Activated CD8-positive, alpha-beta memory T cell treated with anti-CD3 and anti-CD28 coated beads for 48 hours (primary cell): ENCODE data around the gene PRUNE2.
"Not testable (repeated sequence)": the region's sequence is repeated elsewhere in the genome, so short reads cannot be mapped to it uniquely, and the experiment has no call there.

Source experiments
- DNase-seq, 3 experiments: peaks; one replicate each; pipeline ENCODE4 v3.0.0-alpha.2; 2020; ENCODE audit warnings: low read depth in 2 of 3, low spot score in 2 of 3

Gene PRUNE2

DNA sequence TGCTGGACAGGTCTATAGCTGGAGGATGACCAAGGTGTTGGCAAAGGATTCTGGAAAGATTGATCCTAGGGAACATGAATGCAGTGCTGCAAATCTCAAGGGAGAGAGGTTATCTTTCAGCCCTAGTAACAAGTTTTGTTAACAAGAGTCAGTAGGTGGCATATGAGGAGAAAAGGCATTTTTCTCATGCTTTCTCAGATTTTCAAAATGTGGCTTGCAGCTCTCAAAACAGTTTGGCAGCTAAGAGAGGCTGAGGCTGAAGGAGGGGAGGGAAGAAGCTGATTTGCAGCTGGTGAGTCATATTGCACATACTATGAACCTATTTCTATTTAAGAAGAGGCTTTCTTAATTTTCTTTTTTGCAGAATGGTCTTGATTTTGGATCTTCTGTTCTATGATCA, 205.9 kb downstream of the PRUNE2 start:
- DNase-seq = no peak

DNA sequence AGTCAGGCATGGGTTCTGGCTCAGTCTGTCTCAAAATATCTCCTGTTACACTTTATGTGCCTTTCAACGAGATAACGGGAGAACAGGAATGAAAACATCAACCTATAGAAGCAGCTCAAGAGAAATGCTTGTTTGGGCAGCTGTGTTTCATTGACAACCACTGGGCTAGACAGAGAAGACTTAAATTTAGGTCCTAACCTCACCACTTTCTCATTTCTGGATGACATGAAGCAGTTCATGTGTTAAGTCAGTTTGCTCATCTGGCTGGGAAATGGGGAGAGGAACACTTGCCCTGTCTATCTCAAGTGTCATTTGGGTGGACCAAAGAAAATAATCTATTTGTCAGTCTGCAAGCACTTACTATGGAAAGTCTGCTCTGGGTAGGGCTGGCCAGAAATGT, 208.4 kb downstream of the PRUNE2 start:
- DNase-seq = no peak

DNA sequence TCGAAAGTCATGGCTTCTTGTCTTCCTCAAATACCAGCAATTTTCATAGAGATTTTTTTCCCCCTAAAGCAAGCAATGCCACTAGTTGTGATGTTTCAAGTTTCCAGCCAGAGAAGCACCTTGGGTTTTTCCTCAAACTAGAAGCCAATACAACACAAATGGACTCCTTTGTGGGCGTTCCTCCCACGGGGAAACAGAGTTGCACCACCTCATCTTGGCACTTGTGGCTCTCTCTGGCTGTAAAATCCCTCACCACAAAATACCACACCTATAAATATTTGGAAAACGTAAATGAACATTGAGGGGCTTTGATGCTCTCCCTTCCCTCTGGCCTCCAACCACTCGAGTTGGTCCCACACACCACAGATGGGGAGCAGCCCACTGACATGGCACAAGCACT, 208.8 kb downstream of the PRUNE2 start:
- no peak for DNase-seq

DNA sequence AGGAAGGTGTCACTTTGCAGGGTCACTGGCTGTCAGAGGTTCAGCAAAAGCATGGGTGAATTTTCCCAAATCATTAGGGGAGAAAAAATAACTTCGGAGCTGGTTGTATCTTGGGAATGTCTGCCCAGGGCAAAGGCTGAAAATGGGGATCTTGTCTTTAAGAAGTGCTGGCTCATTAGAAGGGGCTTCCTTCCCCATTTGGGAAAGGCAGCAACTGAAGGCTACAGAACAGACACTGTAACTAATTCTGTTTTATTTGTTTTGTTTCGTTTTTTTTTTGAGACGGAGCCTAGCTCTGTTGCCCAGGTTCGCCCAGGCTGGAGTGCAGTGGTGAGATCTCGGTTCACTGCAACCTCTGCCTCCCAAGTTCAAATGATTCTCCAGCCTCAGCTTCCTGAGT, 212.0 kb downstream of the PRUNE2 start:
- no peak for DNase-seq

DNA sequence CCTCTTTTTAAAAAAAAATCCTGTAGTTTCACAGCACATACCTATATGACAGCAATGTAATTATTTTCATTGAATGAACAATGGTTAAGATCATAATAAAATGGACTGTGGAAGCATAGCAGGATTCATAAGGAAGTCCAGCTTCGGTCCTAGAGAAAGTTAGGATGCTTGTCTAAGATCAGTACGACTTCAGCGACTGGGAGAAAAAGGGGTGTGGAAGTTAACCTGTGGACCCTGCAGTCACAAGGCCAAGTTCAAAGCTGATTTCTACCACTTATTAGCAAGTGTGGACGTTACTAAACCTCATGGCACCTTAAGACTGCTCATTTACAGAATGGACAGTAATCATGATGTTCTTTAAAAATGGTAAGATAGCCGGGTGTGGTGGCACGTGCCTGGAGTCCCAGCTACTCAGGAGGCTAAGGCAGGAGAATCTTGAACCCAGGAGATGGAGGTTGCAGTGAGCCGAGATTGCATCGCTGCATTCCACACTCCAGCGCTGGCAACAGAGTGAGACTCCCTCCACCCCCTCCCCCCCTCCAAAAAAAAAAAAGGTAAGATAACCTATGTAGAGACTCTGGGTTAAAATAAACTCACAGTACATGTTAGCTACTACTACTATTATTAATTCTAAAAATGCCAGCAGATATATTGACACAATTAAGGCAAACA, 213.3 kb downstream of the PRUNE2 start:
- DNase-seq = no peak

DNA sequence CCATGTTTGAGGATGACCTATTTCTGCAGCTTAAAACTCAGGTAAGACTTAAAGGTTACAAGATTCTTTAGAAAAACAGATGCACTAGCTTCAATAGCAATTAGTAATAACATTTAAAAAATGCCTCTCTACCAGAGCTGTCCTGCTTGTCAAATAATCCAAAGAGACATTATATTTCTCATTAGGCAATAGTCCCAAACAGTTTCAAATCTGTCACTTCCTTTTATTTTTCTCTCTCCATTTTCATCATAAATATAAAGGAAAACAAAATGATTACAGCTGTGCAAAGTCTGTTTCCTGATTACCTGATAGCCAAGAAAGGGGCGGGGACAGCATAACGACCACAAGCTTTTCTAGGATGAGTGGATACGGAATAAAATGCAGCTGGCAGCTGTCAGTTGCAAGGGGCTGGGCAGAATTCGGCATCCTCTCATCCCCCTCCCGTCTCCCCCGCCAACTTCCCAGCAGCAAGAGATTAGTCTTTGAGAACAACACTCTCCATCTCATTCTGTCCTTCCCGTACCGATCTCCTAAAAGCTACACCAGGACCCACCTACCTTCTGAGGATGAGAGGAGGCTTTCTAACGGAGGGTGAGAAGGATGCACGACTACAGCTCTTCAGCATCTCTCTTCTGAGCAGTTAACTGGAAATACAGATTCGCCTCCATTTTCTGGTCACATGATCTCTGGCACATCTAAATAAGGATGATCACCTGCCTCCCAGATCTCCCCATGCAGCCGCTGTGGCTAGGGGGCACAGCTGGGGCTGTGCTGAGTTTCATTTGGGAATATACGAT, 214.2 kb downstream of the PRUNE2 start:
- no peak for DNase-seq

DNA sequence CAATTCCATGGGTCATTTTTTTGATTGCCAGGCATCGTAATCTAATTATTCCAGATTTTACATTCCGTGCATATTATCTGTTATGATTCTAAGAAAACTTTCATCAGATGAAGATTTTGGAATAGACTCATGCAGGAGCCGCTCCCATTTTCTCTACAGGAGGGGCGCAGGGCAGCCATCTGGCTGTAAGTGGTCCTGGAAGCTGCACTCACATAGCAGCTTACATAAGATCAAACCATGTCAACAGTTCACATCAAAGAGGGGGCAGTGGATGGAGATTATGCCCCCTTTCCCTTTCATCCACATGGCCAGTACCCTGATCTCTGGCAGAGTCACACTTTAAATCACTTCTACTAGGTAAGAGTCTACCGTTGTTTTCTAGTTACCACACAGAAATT, 214.9 kb downstream of the PRUNE2 start:
- DNase-seq = no peak

DNA sequence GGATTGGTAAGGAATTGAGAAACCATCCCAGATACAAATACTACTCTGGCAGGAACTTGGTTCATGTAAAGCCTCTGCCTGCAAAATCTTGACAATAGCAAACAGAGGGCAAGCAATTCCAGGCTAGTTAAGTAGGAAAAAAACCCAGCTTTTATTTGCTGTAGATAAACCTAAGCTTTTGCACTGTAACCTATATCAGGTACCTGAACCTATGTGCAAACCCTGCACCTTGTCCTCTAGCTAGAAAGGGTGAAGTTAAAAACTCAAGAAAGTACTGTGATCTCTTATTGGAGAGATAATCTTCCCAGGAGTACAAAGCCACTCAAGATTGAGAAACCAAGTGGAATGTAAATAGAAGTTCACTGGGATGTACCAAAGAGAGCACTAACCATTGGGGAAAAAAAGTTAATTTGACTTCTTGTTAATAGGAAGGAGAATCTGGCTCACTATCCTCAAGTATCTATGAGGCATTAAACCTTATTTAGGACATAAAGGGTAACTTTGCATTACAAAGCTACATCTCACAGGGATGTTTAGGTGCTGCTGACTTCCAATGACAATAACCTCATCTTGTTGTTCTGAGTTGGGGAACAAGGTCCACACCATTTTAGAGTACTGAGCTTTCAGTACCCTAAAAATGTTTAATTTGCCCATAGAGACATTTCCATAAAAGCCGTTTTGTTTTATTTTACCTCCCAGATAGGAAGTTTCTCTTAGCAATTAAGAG, 215.5 kb downstream of the PRUNE2 start:
- no peak for DNase-seq

DNA sequence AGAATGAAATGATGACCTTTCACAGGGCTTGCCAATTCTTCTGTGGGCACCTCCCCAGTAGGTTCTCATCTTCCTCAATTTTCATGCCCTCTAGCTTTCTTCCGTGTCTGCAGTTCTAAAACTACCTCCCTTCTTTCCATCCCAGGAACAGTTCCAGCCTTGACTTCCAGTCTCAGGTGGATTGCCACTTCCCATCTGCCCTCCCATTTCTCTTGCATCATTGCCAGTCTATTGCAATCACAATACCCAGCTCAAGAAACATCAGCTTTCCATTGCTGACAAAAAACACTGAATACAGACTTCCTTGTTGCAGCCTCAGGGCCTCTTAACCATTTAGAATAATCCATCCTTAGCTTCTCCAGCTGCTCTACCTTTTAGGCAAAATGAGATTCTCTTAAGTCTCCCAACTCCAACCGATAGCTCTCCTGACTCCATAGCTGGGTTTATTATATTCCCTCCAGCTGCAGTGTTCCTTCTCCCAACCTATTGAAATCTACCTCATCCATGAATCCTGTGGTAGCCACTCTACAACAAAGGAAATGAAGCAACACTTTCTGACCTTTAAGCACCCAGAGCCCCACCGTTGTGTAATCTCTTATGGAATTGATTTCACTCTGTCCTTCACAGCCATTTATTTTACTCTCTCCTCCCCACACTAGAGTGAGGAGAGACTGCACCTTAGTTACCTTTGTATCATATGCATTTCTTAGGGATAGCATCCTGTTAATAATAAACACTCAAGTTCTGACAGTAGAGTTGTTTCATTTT, 217.3 kb downstream of the PRUNE2 start:
- no peak for DNase-seq

DNA sequence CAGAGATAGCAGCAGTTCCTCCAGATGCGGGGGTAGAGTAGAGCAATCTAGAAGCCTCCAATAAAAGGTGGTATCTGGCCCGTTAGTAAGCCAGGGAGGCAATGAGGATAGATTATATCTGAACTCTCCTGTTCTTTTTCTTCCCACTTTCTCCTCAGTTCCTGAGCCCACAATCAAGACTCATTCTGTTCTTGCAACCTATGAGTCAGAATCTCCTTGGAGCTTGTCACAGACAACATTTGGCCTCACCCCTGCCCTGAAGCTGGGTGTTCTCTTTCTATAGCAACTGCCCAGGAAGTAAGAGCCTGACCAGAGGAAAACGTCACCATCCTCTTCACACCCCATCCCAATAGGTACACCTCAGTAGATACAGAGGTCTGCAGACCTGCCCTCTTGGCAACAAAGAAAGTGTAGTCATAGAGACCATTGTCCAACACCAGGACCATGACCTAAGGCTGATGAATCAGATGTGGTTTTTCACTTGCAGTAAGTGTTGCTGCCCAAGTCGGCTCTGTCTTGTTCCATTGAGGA, 218.0 kb downstream of the PRUNE2 start:
- peak in 1 of 3 experiments; percentile 4 for DNase-seq

DNA sequence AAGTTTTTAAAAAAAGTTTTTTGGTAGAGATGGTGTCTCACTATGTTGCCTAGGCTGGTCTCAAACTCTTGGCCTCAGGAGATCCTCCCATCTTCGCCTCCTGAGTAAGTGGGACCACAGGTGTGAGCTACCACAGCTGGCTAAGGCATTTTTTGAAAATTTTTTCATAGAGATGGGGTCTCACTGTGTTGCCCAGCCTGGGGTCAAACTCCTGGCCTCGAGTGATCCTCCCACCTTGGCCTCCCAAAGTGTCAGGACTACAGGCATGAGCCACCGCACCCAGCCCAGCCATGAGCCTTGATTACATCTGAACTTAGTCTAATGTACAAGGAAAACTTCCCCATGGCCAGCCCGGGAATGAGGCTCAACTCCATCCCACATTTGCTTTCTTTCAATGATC, 219.2 kb downstream of the PRUNE2 start:
- DNase-seq = no peak

DNA sequence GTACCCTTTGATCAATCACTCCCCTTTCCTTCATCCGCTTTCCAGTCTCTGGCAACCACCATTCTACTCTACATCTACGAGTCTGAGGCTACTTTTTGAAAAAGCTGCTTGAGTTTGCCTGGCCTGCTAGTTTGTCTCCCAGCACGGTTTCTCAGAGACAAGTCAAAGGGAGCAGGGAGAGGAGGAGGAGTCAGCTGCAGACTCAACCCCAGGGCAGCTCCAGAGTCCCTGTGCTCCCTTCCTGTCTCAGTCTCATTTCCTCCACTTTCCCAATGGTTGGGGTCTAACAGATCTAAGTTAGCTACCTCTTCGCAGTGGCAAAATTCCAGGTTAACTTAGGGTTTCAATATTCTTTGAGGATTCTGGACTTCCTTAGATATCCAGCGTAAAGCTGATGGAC, 221.7 kb downstream of the PRUNE2 start:
- no peak for DNase-seq

DNA sequence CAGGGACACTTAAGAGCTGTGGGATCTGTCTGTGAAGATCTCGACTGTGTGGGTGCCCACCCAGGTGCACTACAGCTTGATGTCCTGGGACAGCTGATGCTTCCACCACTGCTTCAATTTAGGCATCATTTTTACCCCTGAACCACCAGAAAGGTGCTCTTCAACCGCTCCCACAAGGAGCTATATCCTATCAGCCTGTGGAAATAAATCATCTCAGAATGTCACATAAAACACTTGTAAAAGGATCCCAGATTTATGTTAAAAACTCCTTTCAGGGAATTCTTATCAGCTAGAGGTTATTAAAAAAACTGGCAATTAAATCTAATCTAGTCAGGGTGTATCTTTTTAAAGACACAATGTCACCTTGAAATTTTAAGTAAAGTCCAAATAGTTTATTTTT, 224.4 kb downstream of the PRUNE2 start:
- DNase-seq = no peak

DNA sequence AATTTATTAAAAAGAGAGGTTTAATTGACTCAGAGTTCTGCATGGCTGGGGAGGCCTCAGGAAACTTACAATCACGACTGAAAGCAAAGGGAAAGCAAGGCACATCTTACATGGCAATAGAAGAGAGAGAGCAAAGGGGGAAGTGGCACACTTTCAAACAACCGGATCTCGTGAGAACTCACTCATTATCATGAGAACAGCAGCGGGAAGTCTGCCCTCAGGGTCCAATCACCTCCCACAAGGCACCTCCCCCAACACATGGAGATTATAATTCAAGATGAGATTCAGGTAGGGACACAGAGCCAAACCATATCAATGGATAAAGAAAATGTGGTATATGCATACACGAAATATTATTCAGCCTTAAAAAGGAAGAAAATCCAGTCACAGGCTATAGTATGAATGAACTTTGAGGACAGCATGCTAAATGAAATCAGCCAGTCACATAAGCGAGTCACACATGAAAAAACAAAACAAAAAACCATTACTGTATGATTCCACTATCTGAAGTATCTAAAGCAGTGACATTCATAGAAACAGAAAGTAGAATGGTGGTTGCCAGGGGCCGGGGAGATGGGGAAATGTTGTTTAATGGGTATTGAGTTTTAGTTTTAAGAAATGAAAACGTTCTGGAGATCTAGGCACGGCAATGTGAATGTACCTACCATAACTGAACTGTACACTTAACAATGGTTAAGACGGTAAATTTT, 225.0 kb downstream of the PRUNE2 start:
- DNase-seq = no peak

DNA sequence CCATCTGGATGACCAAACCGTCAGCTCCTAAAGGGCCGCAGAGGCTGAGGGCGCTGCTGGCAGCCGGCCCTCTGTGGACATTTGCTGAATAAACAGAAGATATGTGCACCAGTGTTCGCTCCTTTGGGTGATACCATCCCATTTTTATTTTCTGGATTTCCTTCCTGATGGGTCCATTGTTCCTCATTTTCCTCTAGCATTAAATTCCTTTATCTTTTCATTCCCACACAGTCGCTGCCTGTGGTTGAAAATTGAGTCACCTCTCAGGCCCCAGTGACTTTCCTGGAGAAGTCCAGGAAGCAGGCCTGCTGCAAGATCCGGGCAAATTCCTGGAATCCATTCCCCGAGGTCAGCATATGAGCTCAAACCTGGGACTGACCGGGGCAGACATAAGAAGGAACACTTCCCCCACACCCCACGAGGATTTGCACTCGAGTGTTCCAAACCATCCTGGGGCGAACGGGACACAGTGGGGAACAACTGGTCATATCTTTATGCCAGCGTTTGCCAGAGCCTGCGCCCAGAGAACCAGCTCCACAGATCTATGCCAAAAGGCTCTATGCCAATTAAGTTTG, 228.3 kb downstream of the PRUNE2 start:
- DNase-seq = no peak

DNA sequence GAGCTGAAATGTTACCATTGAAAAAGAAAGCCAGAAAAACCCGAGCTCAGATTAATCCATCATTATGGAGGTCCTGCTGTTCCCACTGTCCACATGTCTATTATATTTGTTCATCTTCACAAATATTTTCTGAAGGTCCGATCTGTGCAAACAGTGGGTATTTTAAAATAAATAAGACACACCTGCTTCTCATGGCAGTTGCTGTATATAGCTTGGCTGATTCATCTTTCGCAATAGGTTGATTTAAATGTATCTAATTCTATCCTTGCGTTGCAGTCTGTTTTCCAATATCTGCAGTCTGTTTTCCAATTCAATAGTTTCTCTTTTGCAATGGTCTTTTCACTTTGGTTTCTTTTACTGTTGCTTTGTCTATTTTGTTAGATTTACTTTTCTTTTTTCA, 229.1 kb downstream of the PRUNE2 start:
- DNase-seq = no peak

DNA sequence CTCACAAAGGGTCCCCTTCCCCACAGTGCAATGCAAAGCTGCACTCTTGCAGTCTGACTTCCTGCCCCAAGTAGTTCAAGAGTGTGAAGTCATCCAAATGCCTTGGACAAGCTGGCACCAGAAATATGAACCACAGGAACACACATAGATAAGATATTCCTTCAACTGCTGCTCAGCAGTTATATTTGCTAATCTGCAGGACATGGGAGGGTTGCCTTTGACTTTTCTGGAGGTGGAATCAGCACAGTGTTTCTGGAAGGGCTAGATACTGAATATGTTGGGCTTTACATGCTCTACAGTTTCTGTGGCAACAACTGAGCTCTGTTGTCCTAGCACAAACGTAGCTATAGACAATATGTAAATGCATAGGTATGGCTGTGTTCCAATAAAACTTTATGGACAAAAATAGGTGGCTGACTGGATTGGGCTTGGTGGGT, 238.4 kb downstream of the PRUNE2 start:
- no peak for DNase-seq

DNA sequence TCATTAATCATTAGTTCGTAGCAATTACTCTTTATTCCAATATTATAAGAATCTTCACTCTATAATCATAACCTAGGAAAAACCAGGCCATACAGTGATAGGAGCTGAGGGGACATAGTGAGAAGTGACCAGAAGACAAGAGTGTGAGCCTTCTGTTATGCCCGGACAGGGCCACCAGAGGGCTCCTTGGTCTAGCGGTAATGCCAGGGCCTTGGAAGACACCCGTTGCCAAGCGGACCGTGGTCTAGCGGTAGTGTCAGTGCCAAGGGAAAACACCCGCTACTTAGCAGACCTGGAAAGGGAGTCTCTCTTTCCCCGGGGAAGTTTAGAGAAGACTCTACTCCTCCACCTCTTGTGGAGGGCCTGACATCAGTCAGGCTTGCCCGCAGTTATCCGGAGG, 239.9 kb downstream of the PRUNE2 start:
- DNase-seq = not testable (repeated sequence)

DNA sequence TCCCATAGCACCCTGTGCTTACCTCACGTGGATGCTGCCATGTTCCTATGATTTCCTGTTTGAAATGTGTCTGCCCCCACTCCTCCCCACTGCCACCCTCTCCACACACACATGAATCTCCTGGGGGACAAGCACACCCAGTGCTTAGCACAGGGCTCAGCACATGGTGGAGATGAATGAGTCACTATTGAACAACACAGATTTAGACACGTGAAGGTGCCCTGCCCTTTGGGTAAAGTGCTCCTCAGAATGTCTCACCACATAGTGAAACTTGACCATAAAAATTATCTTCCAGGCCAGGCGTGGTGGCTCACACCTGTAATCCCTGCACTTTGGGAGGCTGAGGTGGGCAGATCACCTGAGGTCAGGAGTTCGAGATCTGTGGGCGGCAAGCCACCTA, 240.5 kb downstream of the PRUNE2 start:
- no peak for DNase-seq

DNA sequence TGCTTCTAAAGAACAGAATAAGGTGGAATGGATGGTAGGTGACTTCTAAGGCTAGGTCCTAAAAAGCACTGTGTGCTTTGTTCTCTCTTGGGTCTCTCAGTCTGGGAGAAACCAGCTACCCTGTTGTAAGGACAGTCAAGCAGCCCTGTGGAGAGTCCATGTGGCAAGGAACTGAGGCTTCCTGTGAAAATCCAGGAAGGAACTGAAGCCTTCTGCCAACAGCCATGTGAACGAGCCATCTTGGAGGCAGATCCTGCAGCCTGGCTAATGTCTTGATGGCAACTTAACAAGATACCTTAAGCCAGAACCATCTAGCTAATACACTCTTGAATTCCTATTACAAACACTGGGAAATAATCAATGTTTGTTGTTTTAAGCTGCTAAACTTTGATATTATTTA, 241.8 kb downstream of the PRUNE2 start:
- no peak for DNase-seq
